Hepatocyte (in vitro differentiated cells): ENCODE measurements around the gene C2orf78. TPM values are rescaled to one million over a fixed set of nuclear protein-coding genes. Genes with fewer than 3 reads are reported as not detected.
A peak's percentile ranks its signal among the peaks of the same experiment; 100 is the strongest.
"Not testable (repeated sequence)": the region's sequence is repeated elsewhere in the genome, so short reads cannot be mapped to it uniquely, and the experiment has no call there.

Source experiments
- DNase-seq: peaks from one replicate; pipeline ENCODE4 v3.0.0-alpha.2; 2016; ENCODE audit warnings: low spot score
- H2AFZ ChIP-seq: fragments of 200-600 bp; sonication (generic); 2 replicates; pipeline ENCODE4 v1.6.0; 2016; ENCODE audit warnings: antibody characterized with exemption, mild to moderate bottlenecking
- H3K27ac ChIP-seq: fragments of 200-600 bp; sonication (generic); 2 replicates; pipeline ENCODE4 v1.5.1; 2016; ENCODE audit warnings: mild to moderate bottlenecking
- H3K27me3 ChIP-seq: fragments of 200-600 bp; sonication (generic); 2 replicates; pipeline ENCODE4 v1.6.1; 2016
- H3K36me3 ChIP-seq: fragments of 200-600 bp; sonication (generic); replicated peaks from 2 replicates; pipeline ENCODE4 v1.5.1; 2016; ENCODE audit warnings: low read depth; ENCODE audit not compliant: insufficient read depth
- H3K4me1 ChIP-seq: fragments of 200-600 bp; sonication (generic); 2 replicates; pipeline ENCODE4 v1.5.1; 2016; ENCODE audit warnings: mild to moderate bottlenecking, moderate library complexity; ENCODE audit not compliant: insufficient read depth
- H3K4me2 ChIP-seq: fragments of 200-600 bp; sonication (generic); 2 replicates; pipeline ENCODE4 v1.6.0; 2016
- H3K4me3 ChIP-seq: fragments of 200-600 bp; sonication (generic); 2 replicates; pipeline ENCODE4 v1.5.1; 2016; ENCODE audit warnings: mild to moderate bottlenecking
- H3K79me2 ChIP-seq: fragments of 200-600 bp; sonication (generic); 2 replicates; pipeline ENCODE4 v1.6.0; 2017; ENCODE audit warnings: mild to moderate bottlenecking
- H3K9me2 ChIP-seq: fragments of 200-600 bp; sonication (generic); replicated peaks from 2 replicates; pipeline ENCODE4 v1.6.0; 2017; ENCODE audit warnings: mild to moderate bottlenecking; ENCODE audit not compliant: insufficient read depth
- H3K9me3 ChIP-seq: fragments of 200-600 bp; sonication (generic); 2 replicates; pipeline ENCODE4 v1.5.1; 2016; ENCODE audit warnings: low read depth, mild to moderate bottlenecking
- H4K20me1 ChIP-seq: fragments of 200-600 bp; sonication (generic); 2 replicates; pipeline ENCODE4 v1.6.0; 2016; ENCODE audit warnings: mild to moderate bottlenecking; ENCODE audit not compliant: insufficient read depth, poor library complexity, severe bottlenecking
- EZH2 ChIP-seq: fragments of 200-600 bp; sonication (generic); IDR thresholded peaks from 2 replicates; pipeline ENCODE4 v1.6.1; 2016; ENCODE audit warnings: antibody characterized with exemption, mild to moderate bottlenecking, borderline replicate concordance
- EZH2phosphoT487 ChIP-seq: fragments of 200-600 bp; sonication (generic); IDR thresholded peaks from one replicate; pipeline ENCODE4 v1.6.1; 2018; ENCODE audit warnings: antibody characterized with exemption, mild to moderate bottlenecking, low read depth, moderate library complexity; ENCODE audit not compliant: unreplicated experiment, severe bottlenecking
- WGBS: methylation state at CpG from one replicate; pipeline ENCODE4 v1.1.6; 2016; ENCODE audit warnings: low lambda C conversion rate; ENCODE audit errors: missing lambda C conversion rate; 5-methylcytosine and 5-hydroxymethylcytosine counted together
- polyA plus RNA-seq: library from polyadenylated mRNA; unstranded; fragments of >200 nt; fragmentation: Nextera tagmentation; extraction: Ambion mirVana; gene quantifications from 2 replicates; pipeline ENCODE4 v1.2.1, GENCODE V29; 2016
- total RNA-seq: library from RNA; depleted of rRNA; stranded (reverse); fragments of >200 nt; gene quantifications from 2 replicates; pipeline ENCODE4 v1.2.3, GENCODE V29; 2014
- TF ChIP-seq, protein P1 (sequence below): fragments of 200-600 bp; sonication (generic); IDR thresholded peaks from 2 replicates; pipeline ENCODE4 v1.5.1; 2016; ENCODE audit warnings: antibody characterized with exemption, mild to moderate bottlenecking; ENCODE audit not compliant: poor library complexity

Gene C2orf78, protein sequence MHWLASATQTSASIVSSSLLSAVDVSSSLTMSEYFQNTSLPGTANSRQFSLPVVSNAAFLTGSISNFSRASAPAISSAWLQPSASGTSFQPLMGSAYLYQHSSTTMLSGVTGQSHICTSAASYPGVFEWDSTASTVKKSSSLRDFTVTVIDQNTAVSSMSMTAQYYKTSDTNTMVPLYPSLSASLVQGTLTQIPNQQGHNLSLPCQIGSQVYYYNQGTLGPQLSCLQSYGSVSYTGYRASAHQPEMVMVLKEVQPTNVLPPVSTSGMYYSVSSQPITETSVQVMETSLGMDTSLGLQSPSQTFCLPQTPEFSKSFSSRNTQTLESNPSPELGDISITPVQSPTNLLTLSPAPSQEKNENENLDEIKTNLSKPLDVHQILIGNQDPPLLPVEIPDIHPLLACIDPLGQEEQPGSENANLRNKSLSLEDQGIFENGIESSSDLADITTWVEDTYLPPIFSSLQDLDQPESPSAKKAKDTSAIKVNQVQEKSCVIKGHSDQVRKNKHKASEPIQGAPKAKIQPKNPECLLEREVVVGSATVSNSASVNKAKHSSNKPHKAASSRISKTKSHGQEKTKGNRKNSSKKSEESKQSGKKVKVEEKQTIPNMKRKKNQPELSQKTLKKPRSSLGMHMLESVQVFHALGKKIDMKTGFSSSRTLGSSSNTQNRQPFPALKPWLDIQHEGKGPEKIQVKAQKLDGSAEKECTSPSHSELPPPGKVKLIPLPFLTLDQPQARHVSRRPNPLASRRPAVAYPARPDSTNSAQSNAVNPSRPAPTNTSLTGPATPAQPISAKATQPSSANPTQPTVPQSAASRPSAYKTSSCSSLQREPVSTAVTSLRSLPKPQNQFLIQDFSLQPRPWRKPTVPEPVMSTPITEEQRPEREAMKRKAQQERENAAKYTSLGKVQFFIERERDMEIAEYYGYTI
- total RNA-seq = not detected in 2 replicates
- not detected in 2 replicates for polyA plus RNA-seq

DNA sequence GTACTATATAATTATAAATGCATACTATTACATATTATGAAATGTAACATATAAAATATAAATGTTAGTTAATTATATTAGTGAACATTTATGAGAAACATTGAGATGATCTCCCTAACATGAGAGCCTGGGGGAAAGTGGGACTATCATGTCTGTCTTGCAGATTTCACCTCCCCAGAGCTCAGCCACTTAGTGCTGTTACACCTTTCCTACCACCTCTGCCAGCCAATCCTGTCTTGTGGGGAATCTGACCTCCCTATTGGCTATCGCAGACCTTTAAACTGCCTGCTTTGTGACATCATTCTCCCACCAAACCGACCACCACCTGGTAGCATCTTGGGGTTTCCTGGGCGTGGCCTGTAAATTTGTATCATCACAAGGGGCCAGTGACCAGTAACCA lies at the start of gene C2orf78:
Gene C2orf78 (plus strand): TSS at position 301 of the 400 bp plus-strand sequence. CDS start 127 bp downstream, outside the sequence.
- H3K36me3 ChIP-seq, H3K4me1 ChIP-seq, H3K27me3 ChIP-seq, H2AFZ ChIP-seq, H3K4me3 ChIP-seq, H3K27ac ChIP-seq, H3K9me3 ChIP-seq, DNase-seq, H3K4me2 ChIP-seq, H3K79me2 ChIP-seq, H4K20me1 ChIP-seq, H3K9me2 ChIP-seq: not testable (repeated sequence)
- 63% methylated on average over 3 of the region's 3 CpGs for WGBS

DNA sequence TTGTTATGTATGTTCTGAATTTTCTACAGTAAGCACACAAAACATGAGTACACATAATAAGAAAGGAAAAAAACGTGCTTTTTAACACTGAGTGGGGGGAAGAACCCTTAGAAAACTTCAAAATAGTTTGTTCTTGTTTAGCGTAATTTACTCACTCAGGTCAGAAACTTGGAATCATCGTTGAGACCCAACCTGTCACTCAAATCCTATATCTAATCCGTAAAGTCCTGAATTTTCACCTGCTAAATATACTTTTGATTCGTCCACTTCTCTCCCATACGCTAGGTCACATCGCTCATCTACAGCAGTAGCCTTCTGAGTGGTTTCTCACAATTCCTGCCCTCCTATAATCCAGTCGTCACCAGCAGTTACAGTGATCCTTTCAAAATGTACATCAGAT lies 47.6 kb upstream of the C2orf78 start:
- H3K9me3 ChIP-seq = peaks cover 3% of the 10 kb centered on the region
- no peaks in the 10 kb centered on the region for H3K36me3 ChIP-seq
- H3K27me3 ChIP-seq = no peaks in the 10 kb centered on the region
- H3K79me2 ChIP-seq = peaks cover 22% of the 10 kb centered on the region
- no peak for TF ChIP-seq EZH2phosphoT487
- TF ChIP-seq, protein P1, sequence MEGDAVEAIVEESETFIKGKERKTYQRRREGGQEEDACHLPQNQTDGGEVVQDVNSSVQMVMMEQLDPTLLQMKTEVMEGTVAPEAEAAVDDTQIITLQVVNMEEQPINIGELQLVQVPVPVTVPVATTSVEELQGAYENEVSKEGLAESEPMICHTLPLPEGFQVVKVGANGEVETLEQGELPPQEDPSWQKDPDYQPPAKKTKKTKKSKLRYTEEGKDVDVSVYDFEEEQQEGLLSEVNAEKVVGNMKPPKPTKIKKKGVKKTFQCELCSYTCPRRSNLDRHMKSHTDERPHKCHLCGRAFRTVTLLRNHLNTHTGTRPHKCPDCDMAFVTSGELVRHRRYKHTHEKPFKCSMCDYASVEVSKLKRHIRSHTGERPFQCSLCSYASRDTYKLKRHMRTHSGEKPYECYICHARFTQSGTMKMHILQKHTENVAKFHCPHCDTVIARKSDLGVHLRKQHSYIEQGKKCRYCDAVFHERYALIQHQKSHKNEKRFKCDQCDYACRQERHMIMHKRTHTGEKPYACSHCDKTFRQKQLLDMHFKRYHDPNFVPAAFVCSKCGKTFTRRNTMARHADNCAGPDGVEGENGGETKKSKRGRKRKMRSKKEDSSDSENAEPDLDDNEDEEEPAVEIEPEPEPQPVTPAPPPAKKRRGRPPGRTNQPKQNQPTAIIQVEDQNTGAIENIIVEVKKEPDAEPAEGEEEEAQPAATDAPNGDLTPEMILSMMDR = no peak
- TF ChIP-seq EZH2 = no peak
- H3K4me3 ChIP-seq = peak overlapping the region; percentile 55
- H3K4me2 ChIP-seq = peak overlapping the region; percentile 90
- peak overlapping the region; percentile 75 for H2AFZ ChIP-seq
- peak overlapping the region; percentile 51 for H3K27ac ChIP-seq
- no peaks in the 10 kb centered on the region for H3K4me1 ChIP-seq
- no peak for DNase-seq
- peaks cover 6% of the 10 kb centered on the region for H3K9me2 ChIP-seq
- no peaks in the 10 kb centered on the region for H4K20me1 ChIP-seq
- 27% methylated on average over 8 of the region's 8 CpGs for WGBS

DNA sequence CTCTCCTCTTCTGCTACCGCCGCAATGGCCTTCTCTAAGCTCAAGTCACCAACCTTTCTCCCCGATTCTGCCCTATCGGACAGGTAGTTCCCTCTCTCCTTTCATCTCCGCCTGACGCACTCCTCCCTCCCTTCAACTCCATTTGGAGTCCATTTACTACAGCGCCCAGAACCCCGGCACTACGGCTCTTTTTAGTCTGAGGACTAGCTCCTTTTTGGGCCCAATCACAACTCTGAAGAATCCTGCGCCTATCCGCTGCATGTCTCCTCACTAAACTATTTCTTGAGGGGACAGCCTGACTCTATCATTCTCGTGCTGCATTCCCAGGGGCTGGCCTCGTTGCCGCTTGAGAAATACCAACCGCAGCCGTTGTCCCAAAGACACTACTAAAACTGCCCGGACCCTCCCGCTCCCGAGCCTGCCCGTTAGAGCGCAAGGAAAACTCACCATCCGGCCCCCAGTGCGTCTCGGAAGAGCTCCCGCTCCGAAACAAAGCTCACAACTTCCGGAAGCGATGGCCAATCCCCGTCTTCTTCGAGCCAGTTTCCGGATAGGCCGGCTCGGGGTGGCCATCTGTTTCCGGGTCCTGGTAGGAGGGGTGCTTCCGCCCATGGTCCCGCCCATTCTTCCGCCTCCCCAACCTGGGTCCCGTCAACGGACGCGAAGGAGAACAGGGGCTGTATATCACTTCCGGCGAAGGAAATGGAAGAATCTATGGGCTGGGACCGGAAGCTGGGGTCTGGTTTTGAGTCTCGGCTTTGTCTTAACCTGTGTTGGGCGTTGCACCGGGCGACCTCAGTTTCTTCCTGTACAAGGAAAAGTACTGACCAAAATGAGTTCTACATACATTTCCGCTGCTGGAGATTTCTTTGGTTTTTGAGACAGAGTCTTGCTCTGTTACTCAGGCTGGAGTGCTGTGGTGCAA lies 46.9 kb upstream of the C2orf78 start, which contains the start of gene TPRKB:
Gene TPRKB (minus strand): TSS at position 491 of the 925 bp plus-strand sequence. CDS start 2,776 bp downstream, outside the sequence.
- no peaks in the 10 kb centered on the region for H4K20me1 ChIP-seq
- H3K9me3 ChIP-seq = peaks cover 3% of the 10 kb centered on the region
- peak within 1 kb of the TSS; percentile 75 for H2AFZ ChIP-seq
- no peaks in the 10 kb centered on the region for H3K4me1 ChIP-seq
- peak within 1 kb of the TSS; percentile 79 for H3K27ac ChIP-seq
- H3K4me3 ChIP-seq = peak within 1 kb of the TSS; percentile 55
- 5% methylated on average over 49 of the region's 49 CpGs for WGBS
- TF ChIP-seq EZH2phosphoT487 (no peak), EZH2 (no peak)
- TF ChIP-seq, protein P1 = no peak
- peaks cover 6% of the 10 kb centered on the region for H3K9me2 ChIP-seq
- H3K36me3 ChIP-seq = no peaks in the 10 kb centered on the region
- DNase-seq = peak; percentile 97
- peak within 1 kb of the TSS; percentile 90 for H3K4me2 ChIP-seq
- peaks cover 22% of the 10 kb centered on the region for H3K79me2 ChIP-seq
- H3K27me3 ChIP-seq = no peaks in the 10 kb centered on the region
